OCI-M1 (cell line): ENCODE data around the gene PRM3.

ENCODE experiments used
- DNase-seq: peaks from one replicate; lab custom pipeline; 2025; lab: John Stamatoyannopoulos, UW

Gene PRM3

GRCh38 chr16:11280616-11281522 lies 7.4 kb upstream of the PRM3 start, which contains the start of gene PRM1:
Gene PRM1 (minus strand): TSS chr16:11281330. CDS start chr16:11281238, 92 bp downstream.
- DNase-seq = no peak

DNA sequence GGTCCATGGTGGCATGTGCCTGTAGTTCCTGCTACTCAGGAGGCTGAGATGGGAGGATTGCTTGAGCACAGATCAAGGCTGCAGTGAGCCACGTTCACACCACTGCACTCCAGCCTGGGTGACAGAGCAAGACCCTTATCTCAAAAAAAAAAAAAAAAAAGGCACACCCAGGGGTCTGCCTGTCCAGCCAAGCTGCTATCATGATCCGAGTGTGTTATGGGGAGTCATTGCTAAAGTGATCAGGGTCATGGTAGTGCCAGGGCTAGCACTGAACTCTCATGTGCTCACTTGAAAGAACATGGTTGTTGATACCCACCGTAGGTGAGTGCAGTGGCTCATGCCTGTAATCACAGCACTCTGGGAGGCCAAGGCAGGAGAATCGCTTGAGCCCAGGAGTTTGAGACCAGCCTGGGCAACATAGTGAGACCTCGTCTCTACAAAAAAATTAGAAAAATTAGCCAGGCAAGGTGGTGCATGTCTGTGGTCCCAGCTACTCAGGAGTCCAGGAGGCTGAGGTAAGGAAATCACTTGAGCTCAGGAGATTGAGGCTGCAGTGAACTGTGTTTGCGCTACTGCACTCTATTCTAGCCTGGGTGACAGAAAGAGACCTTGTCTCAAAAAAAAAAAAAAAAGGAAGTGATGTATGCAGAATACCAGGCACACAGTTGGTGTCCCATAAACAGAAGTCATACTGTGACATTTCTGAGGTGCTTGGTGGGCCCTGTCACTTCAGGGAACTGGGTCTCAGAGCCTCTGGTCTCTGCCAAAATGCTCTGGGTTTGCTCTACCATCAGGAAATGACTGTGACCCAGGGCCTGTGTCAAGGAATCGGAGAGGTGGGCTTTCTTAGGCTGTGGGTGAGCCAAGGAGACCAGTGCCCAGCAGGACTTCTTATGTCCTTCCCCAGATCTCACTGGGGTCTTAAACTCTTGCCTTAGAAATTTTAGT lies 5.5 kb upstream of the PRM3 start:
- DNase-seq = peak; percentile 22

DNA sequence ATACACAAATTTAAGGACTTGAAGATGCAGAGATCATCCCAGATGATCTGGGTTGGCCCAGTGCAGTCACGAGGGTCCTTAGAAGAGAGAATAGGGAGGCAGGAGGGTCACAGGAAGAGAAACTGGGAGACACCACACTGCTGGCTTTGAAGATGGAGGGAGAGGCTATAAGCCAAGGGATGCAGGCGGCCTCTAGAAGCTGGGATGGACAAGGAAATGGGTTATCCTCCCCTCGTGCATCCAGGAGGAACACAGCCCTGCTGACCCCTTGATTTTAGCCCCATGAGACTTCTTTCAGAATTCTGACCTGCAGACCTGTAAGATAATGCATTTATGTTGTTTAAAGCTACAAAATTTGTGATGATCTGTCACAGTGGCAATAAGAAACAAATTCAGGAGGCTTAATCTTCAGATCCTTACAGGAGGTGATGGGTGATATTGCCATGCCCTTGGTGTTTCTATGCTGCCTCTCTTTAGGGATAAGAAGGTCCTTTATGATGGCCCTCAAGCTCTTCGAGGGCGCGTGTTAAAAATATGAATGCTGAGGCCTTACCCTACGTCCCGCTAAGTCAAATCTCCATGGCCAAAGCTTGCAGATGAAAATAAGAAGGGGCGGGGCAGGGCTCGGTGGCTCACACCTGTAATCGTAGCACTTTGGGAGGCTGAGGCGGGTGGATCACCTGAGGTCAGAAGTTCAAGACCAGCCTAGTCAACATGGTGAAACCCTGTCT lies 4.3 kb upstream of the PRM3 start:
- DNase-seq = no peak

DNA sequence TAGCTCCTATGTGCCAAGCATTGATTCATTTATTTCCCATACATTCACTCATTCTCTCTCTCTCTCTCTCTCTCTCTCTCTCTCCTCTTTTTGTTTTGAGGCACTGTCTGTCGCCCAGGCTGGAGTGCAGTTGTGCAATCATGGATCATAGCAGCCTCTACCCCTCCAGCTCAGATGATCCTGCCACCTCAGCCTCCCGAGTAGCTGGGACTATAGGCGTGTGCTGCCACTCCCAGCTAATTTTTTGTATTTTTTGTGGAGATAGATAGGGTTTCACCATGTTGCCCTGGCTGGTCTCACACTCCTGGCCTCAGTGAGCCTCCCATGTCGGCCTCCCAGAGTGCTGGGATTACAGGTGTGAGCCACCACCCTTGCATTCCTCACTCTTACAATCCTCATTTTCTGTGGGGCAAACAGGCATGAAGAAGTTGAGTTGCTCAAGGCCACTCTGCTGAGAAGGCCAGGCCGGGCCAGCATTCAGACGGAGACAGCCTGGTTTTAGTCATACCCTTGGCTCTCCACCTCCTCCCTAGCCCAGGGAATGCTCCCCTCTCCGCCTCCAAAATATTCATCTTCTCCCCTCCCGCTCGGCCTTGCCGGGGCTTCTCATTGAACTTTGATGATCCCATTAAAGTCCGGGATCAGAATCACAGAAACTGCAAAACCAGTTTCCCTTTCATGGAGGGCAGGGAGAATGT lies 3.6 kb upstream of the PRM3 start:
- no peak for DNase-seq

- no peak for DNase-seq
These were observed 2.9 kb upstream of the PRM3 start, which contains the start of gene PRM2 for GRCh38 chr16:11276143-11276895. Gene PRM2 (minus strand): TSS chr16:11276480. CDS start chr16:11276370, 110 bp downstream.

DNA sequence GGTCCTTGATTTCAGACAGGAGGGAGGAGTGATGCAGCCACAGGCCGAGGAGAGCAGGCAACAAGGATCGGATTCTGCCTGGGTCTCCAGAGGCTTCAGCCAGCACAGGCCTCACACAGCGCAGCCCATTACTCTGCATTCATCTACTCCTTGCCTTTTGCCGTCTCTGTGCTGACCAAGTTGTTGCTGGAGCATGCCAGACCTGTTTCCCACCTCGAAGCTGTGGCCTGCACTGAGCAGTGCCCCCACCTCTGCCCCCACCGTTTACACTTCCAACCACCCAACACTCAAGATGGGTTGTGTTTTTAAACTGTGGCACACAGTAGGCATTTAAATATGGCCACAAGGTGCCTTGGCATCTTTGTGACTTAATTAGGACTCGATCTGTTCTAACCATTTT lies 1.5 kb upstream of the PRM3 start:
- DNase-seq = no peak

GRCh38 chr16:11273721-11274324 lies 394 bp upstream of the PRM3 start:
- no peak for DNase-seq

- DNase-seq = no peak
These were observed 945 bp downstream of the PRM3 start for GRCh38 chr16:11272484-11272883.

DNA sequence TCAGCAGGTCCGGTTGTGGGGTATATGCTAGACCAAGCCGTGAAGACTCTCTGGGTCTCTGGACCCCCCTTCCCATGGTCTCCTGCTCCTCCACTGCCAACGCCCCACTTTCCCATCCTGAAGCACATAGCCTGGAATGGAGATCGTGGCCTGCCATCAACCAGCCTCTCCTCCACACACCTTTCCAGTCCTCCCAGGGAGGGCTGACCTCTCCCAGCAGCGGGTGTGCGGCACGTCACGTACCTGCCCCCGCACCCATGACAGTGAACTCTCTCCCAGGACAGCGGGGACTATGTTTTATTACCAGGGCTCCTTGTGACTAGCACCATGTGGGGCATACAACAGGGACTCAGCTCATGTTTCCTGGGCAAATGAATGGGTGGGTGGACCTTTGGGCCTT lies 1.8 kb downstream of the PRM3 start:
- no peak for DNase-seq

DNA sequence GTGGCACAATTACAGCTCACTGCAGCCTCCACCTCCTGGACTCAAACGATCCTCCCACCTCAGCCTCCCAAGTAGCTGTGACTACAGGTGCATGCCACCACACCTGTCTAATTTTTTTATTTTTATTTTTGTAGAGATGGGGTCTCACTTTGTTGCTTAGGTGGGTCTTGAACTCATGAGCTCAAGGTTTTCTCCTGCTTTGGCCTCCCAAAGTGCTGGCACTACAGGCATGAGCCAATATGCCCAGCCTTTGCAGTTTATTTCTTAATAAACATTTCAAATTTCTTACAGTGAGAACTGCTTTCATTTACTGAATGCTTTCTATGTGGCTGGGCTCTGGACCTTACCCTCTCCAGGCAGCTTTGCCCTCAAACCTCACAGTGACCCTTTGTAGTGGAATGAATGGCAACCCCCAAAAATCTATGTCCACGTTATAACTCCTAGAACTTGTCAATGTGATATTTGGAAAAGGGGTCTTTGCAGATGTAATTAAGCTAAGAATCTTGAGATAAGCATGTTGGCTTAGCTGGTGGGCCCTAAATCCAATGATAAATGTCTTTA lies 2.7 kb downstream of the PRM3 start:
- DNase-seq = no peak

DNA sequence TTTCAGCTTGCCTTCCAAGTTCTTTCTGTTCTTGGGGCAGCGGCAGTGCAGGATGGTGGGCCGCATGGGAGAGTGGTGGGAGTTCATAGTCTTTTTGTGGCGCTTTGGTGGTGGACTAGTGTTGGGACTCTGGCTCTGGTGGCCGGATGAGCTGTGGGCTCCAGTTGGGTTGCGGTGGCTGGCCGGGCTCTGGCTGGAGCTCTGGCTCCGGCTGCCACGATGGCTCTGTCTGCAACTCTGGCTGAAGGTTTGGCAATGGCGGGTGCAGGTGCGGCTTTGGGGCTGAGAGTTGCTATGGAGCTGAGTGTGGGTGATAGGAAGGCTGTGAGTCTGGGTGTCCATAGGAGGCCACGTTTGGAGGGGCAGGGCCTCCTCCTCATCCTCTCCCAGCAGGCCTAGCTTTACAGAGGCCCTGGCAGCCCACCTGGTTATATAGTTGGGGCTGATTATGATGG lies 4.5 kb downstream of the PRM3 start, which contains the start of gene TNP2:
TSS of gene TNP2 (minus strand) at position 405 of the 455 bp plus-strand sequence. CDS start at position 342, 63 bp downstream.
- no peak for DNase-seq

DNA sequence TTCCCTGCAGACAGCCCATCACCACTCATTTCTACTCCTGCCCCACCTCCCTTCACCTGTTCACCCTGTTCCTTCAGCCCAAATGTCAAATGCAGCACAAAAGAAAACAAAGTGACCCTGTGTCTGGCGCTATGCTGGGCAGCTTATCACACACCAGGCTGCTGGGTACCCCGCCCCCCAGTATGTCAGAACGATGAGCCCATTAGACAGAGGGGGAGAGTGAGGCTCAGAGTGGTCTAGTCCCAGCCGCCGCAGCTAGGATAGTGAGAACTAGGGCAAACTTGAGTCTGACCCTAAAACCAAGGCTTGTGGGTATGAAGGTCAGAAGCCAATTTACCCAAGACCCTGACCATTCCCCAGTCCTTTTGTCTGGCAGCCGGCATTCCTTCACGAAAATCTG lies 8.3 kb downstream of the PRM3 start:
- DNase-seq = no peak

- DNase-seq = peak; percentile 32
These were observed 9.1 kb downstream of the PRM3 start for GRCh38 chr16:11264155-11264832.

DNA sequence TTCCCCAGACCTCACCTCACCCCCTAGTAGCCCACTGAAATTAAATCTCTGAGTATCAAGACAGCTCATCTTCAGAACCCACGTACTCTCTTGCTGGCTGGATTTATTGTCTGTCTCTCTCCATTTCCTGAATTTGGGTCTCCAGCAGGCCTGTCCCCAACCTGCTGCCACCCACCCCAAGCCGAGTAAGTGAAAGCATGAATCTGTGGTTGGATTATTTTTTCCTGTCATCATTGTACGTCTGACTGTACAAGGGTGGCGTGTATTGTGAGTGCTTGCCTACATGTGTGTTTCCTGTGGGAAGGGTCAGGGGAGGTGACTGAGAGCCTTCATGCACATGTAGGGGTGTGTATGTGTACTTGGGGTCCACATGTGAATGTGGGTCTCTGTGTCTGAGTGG lies 9.7 kb downstream of the PRM3 start:
- DNase-seq = no peak

DNA sequence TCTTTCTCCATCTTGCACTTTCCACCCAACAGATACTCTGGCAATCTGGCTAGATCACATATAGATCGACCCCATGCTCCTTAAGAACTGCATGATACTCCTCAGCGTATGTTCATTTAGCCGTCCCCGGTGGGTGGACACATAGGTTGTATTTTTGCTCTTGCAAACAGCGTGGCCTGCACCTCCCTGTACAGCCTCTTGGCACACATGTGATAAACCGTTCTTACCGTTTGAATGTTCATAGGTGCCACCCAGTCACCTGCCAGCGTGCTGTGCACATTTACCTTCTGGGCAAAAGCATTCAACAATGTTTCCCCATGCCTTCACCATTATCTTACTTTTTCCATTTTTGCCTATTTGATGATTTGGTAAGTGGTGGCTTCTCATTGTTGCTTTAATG lies 10.5 kb downstream of the PRM3 start:
- no peak for DNase-seq

- DNase-seq = no peak
These were observed 12.8 kb downstream of the PRM3 start for GRCh38 chr16:11260596-11260966.

GRCh38 chr16:11259655-11260595 lies 13.5 kb downstream of the PRM3 start:
- no peak for DNase-seq
